ENCODE measurements around the gene MAPK14. TPM values are rescaled to one million over a fixed set of nuclear protein-coding genes. Genes with fewer than 3 reads are reported as not detected.

MAPK14 gene
- total and polyA plus RNA-seq, 12 donors, result 11.3 to 119 (median 49.3) TPM

GRCh38 chr6:36068586-36068985, 41.0 kb downstream of the MAPK14 start:
- Histone ChIP-seq H3K27ac (no peak overlapping the region), H3K27me3 (no peaks in the 10 kb centered on the region), H3K9me3 (replicated peaks in 1 of 3) (no peaks in the 10 kb centered on the region), H3K4me1 (replicated peaks in 1 of 2) (peaks cover 8 to 56% of the 10 kb centered on the region in 2 donors), H3K4me3 (no peak overlapping the region), H3K36me3 (replicated peaks in 1 of 2) (no peaks in the 10 kb centered on the region)
- no peak for TF ChIP-seq POLR2A (IDR thresholded peaks at IDR 0.05)
- TF ChIP-seq, protein P1, sequence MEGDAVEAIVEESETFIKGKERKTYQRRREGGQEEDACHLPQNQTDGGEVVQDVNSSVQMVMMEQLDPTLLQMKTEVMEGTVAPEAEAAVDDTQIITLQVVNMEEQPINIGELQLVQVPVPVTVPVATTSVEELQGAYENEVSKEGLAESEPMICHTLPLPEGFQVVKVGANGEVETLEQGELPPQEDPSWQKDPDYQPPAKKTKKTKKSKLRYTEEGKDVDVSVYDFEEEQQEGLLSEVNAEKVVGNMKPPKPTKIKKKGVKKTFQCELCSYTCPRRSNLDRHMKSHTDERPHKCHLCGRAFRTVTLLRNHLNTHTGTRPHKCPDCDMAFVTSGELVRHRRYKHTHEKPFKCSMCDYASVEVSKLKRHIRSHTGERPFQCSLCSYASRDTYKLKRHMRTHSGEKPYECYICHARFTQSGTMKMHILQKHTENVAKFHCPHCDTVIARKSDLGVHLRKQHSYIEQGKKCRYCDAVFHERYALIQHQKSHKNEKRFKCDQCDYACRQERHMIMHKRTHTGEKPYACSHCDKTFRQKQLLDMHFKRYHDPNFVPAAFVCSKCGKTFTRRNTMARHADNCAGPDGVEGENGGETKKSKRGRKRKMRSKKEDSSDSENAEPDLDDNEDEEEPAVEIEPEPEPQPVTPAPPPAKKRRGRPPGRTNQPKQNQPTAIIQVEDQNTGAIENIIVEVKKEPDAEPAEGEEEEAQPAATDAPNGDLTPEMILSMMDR (IDR thresholded peaks at IDR 0.05), result no peak
- no peak for DNase-seq
- intact Hi-C loops (cut with DNase I), result no loop called here
- 82 to 96% (median 89%) methylated on average over 3 of the region's 3 CpGs for WGBS, 4 donors

DNA sequence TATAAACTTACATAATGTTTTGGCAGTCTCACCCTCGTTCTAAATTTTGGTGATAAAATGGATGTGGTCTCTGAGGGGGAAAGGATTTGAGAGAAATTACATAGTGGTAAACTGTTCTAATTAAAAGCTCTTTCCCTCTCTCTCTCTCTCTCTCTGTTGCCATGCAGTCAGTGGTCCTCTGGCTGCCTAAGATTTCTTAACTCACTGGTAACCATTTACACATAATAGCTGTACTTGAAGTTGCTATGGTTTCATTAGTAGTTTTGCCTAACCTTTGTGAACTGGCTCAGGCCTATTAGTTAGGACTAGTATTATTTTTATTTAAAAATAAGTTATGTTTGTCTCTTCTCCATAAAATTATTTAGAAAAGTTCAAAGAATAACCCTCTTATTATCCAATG, 42.0 kb downstream of the MAPK14 start:
- no peak for DNase-seq
- intact Hi-C loops (cut with DNase I), result no loop called here
- no peaks in the 10 kb centered on the region for H3K9me3 ChIP-seq (replicated peaks in 1 of 3)
- TF ChIP-seq, protein P1 (IDR thresholded peaks at IDR 0.05), result no peak
- no peak for TF ChIP-seq POLR2A (IDR thresholded peaks at IDR 0.05)
- no peak overlapping the region for H3K4me3 ChIP-seq
- peaks cover 8 to 56% of the 10 kb centered on the region in 2 donors for H3K4me1 ChIP-seq (replicated peaks in 1 of 2)
- no peaks in the 10 kb centered on the region for H3K27me3 ChIP-seq
- no peaks in the 10 kb centered on the region for H3K36me3 ChIP-seq (replicated peaks in 1 of 2)
- WGBS, 4 donors, result 42 to 59% (median 45%) methylated on average over 1 of the region's 1 CpG
- H3K27ac ChIP-seq, result no peak overlapping the region

GRCh38 chr6:36070252-36070651, 42.6 kb downstream of the MAPK14 start:
- DNase-seq, result no peak
- Histone ChIP-seq H3K27ac (no peak overlapping the region), H3K4me3 (no peak overlapping the region), H3K4me1 (replicated peaks in 1 of 2) (peaks cover 8 to 50% of the 10 kb centered on the region in 2 donors), H3K36me3 (replicated peaks in 1 of 2) (no peaks in the 10 kb centered on the region), H3K9me3 (replicated peaks in 1 of 3) (no peaks in the 10 kb centered on the region), H3K27me3 (no peaks in the 10 kb centered on the region)
- intact Hi-C loops (cut with DNase I), result no loop called here
- 51 to 60% (median 57%) methylated on average over 3 of the region's 3 CpGs for WGBS, 4 donors
- TF ChIP-seq, protein P1 (IDR thresholded peaks at IDR 0.05), result no peak
- no peak for TF ChIP-seq POLR2A (IDR thresholded peaks at IDR 0.05)

GRCh38 chr6:36071281-36071680, 43.7 kb downstream of the MAPK14 start:
- TF ChIP-seq, protein P1 (IDR thresholded peaks at IDR 0.05), result no peak
- no peak for TF ChIP-seq POLR2A (IDR thresholded peaks at IDR 0.05)
- Histone ChIP-seq H3K27me3 (no peaks in the 10 kb centered on the region), H3K9me3 (replicated peaks in 1 of 3) (no peaks in the 10 kb centered on the region), H3K36me3 (replicated peaks in 1 of 2) (peaks cover 0 to 4% of the 10 kb centered on the region in 2 donors), H3K27ac (no peak overlapping the region), H3K4me3 (no peak overlapping the region), H3K4me1 (replicated peaks in 1 of 2) (peaks cover 8 to 44% of the 10 kb centered on the region in 2 donors)
- intact Hi-C loops (cut with DNase I), result no loop called here
- no peak for DNase-seq
- WGBS, 4 donors, result 86 to 97% (median 90%) methylated on average over 3 of the region's 3 CpGs
